HG03565 (cell line): Measurements from ENCODE around the gene NHLRC4.

Source experiments
- ATAC-seq: cut with Tn5 transposase; IDR thresholded peaks from one replicate; pipeline ENCODE4 v1.9.1; 2021; ENCODE audit warnings: mild to moderate bottlenecking, moderate library complexity; ENCODE audit not compliant: unreplicated experiment

NHLRC4 gene

DNA sequence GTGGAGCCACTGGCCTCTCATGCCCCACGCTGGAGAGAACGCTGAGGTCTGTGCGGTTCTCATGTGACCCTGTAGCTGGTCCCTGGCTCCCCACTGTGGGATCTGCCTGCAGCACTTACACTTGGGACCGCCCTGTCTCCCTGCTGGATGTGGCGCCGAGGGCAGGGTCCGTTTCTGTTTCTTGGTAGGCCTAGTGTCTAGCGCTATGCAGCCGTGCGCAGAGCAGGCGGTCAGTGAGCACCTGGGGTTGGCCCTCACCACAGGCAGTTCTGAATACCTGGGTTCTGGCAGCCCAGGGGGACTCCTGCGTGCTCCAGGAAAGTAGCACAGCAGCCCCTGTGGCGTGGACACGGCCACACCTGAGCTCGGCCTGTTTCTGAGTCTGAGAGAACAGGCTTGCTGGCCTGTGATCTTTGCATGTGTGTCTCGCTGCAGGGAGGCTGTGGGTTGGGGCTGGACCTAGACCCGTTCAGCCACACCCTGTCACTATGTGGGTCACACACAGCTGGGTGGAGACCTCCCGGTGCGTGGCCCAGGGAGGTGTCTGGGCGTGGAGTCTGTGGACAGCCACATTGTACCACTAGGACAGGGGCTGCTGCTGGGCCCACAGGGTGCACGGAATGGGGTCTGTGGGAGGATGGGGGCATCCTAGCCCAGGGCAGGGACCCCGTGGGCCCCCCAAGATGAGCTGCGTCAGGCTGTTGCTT lies 36.5 kb upstream of the NHLRC4 start:
- ATAC-seq = no peak

DNA sequence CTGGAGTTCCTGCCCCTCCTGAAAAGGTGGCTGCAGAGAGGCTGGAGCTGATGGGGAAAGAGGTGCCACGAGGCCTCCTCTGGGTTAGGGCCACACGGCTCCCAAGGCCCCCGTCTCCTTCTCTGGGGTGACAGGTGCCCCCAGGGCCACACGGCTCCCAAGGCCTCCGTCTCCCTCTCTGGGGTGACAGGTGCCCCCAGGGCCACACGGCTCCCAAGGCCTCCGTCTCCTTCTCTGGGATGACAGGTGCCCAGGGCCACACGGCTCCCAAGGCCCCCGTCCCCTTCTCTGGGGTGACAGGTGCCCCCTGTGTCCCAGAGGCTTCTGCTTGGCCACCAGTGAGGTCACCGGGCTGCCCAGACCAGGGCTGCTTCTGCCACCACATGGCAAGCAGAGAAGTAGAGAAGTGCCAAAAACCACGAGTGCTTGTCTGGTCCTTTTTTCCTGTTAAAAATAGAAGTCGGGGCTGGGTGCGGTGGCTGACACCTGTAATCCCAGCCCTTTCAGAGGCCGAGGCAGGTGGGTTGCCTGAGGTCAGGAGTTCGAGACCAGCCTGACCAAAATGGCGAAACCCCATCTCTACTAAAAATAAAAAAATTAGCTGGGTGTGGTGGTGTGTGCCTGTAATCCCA lies 35.2 kb upstream of the NHLRC4 start:
- ATAC-seq = no peak

DNA sequence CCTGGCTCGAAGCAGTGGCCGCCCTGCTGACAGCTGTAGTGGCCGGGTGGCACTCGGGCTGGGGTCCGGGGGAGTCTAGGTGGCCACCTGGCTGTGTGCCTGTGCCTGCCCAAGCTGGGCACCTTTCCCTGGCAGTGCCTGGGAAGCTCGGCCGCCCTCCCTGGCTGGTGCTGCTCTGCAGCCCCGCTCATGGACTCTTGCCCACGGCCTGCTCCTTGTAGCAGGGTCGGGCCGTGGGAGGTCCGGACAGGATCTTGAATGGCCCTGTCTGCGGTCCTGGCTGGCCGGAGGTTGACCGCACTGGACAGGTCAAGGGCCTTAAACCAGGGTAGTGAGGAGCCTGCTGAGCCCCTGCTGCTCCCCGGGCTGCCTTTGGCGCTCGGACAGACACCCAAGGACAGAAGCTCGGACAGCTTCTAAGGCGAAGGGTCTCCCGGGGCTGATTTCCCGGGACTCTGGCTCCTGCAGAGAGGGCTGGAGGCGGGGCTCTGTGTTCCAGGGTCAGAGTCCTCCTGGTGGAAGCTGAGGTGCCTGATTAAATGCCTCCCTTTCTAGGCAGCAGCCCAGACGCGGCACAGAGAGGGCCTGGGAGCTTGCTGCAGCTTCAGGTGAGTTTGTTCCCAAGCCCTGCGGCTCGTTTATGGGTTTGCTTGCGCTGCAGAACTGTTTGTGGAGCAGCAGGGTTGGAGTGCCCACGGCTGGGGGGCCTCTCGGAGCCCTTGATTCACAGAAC lies 33.2 kb upstream of the NHLRC4 start:
- ATAC-seq = no peak

DNA sequence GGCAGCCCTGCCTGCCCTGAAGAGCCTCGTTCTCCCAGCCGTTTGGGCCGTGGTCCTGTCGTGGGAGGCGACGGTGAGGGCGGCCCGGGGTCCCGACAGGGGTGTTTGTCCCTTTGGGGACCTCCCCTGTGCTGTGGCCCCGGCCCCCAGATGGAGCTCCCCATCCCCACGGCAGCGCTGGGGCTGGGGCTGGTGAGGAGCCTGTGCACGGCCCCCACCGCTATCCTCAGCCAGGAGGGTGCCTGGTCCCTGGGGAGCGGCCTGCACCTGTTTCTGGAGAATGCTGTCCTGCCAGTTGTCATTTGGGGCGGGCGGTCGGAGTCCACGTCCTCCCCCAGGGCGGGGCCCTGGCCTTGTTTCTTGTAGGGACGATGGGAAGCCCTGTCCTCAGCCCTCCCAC lies 32.7 kb upstream of the NHLRC4 start:
- ATAC-seq = no peak

DNA sequence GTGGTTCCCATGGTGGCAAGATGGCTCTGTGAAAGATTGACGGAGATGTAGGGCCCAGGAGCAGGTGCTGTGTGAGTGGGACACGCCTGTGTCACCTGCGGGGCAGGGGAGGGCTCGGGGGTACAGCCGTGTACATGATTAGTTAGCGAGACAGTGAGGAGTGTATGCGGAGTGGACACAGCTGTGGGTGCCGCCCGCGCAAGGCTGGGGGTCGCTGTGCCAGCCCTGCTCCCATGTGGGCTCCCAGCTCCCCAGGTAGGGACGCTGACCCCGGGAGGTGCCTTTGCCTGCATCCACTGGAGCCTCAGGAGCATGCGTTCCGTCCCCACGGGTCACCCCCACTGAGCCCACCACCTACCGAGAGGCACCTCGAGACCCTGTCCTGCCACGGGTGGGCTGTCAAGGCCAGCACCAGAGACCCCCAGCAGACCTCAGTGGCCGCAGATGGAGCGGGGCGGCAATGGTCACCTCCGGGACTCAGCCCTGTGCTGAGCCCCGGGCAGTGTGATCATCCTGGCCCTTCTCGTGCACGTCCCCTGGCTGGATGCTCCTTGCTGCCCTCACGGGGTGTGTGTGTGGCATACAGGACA lies 31.9 kb upstream of the NHLRC4 start:
- ATAC-seq = no peak

DNA sequence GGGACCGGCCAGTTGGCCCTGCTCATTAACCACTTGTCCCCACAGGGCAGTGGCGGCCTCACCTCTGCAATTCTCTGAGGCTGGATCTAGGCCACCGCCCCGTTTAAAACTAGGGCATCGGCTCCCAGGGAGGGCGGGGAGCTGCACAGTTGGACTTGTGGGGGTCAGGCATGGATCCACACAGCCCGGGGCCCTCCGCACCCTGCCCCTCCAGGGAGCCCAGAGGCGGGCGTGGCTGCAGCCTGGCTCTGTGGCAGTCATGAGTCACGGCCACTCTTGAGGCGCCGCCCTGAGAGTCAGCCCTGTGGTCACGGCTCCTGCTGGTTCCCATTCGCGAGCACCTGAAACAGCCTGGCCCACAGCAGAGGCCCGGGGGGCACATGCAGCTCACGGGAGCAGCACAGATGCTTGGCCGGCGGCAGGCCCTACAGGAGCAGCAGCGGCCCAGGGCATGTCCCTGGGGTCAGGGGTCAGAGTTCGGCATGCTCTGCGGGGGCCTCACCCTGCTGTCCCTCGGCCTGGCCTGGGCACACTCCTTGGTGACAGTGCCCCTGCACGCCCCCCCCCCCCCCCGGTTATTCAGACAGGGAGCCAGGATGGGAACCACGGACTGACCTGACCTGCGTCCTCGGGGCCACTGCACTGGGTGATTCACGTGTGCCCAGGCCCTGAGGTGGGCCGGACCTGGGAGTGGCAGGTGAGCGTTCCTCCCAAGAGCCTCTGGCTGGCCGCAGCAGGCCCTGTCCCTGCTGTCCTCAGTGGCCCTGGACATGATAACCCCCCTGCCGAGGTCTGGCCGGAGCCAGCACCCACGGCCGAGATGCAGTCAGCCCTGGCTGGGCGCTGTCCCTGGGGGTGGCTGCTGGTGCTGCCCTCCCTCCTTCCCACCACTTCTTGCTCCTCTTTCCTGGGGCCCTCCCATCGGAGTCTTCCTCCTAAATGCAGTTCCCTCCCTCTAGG lies 31.1 kb upstream of the NHLRC4 start:
- no peak for ATAC-seq

DNA sequence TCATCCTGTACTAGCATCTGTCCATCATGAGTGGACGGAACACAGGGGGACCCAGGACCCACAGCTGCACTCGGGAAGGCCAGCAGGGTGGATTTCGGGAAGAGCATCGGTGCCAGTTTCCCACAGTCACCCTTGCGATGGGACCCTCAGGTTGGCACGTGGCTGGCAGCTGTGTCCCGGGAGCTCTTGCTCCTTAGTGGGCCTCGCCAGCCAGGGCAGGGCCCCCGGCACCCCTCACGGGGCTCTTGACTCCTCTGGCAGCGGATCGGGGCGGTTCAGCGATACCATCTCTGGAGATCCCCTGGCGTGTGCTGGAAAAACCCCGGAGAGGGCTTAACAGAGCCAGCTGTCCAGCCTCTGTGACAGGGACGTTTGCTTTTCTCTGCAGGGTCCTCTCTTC lies 30.1 kb upstream of the NHLRC4 start:
- no peak for ATAC-seq

DNA sequence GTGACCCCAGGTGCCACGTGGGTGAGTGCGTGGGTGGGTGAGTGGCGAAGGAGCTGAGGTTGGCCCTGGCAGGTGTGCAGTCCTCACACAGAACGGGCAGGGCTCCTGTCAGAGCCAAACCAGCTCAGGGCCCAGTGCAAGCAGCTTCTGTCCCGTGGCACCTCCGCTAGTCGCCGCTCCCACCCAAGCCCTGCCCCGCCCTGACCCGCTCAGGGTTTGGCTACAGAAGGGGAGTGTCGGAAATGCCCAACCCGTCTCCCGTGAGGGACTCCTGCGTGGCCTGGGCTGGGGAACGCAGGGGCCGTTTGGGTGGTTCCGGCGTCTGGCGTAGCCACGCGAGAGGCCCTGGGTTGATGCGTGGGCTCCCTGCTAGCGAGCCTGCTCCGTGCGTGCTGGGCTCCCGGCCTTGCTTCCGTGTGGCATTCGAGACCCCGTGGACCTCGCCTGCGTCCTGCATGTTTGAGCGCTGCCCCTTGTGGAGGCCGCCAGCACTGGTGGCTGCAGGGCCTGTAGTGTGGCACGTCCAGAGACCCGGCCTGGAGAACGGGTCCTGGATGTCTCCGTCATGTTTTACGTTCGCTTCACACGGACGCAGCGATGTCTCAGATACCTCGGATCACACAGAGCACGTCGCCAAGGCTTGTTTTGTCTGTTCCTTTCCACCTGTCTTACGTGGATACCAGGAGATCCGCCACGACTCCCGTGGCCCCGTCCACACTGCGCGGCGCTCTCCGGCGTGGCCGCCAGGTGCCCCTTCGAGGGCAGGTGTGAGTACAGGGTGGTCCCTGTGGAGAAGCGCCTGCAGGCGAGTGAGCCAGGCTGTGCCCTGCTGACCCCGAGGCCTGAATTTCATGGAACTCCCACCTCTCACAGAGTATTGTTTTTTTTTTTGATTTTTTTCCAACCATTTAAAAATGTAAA lies 29.1 kb upstream of the NHLRC4 start:
- ATAC-seq = no peak

DNA sequence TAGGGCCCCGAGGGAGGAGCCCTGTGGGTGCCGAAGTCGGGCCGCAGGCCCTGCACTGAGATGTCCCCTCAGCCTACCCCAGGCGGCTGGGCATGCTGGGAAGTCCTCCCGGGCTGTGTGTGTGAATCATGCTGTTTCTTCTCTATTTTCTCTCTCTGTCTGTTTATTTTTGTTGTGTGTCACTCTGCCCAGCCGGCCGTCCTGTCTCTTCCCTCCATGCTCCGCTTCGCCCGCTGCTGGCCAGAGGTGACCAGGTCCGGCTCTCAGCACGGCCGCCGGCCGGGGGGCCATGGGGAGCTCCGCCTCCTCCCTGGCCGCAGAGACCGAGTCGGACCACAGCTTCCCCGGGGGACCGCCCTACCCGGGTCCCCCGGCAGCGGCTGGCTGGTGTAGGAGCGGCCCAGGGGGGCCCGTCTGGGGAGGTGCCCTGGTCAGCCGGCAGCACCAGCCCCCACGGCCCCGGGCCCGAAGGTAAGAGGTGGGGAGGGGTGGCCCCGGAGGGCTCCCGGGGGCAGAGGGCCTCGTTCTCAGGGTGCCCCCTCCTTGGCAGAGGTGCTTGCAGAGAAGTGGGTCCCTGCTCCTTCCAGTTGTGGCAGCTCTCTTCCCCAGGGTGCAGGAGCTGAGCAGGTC lies 26.8 kb upstream of the NHLRC4 start:
- no peak for ATAC-seq

DNA sequence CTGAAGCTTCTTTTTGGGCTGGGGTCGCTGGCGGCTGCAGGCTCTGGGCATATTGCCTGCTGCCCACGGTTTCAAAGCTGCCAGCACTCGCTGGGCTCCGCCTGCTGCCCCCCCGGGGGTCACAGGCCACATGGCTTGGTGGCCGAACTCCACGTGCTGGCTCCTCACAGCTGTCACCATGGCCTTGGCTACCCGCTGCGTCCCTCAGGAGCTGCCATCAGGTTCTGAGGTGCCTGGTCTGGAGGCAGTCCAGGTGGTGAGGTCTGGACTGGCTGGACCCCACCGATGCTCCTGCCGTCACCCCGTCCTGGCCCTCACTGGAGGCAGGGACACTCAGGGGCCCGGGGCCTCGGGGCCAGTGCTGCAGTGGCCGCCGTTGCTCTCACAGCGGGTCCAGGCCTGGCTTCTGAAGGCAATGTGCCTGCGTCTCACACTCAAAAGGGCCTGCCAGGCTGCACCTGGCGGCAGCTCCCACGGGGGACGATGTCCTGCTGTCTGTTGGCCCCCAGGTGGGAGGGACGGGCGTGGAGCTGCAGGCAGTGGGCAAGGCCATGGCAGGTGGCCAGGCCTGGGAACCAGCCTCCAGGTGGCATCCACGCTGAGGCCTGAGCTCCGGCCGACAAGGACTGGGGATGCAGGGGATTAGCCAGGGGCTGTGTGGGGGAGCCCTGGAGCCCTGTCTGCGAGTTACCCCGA lies 26.0 kb upstream of the NHLRC4 start:
- no peak for ATAC-seq

DNA sequence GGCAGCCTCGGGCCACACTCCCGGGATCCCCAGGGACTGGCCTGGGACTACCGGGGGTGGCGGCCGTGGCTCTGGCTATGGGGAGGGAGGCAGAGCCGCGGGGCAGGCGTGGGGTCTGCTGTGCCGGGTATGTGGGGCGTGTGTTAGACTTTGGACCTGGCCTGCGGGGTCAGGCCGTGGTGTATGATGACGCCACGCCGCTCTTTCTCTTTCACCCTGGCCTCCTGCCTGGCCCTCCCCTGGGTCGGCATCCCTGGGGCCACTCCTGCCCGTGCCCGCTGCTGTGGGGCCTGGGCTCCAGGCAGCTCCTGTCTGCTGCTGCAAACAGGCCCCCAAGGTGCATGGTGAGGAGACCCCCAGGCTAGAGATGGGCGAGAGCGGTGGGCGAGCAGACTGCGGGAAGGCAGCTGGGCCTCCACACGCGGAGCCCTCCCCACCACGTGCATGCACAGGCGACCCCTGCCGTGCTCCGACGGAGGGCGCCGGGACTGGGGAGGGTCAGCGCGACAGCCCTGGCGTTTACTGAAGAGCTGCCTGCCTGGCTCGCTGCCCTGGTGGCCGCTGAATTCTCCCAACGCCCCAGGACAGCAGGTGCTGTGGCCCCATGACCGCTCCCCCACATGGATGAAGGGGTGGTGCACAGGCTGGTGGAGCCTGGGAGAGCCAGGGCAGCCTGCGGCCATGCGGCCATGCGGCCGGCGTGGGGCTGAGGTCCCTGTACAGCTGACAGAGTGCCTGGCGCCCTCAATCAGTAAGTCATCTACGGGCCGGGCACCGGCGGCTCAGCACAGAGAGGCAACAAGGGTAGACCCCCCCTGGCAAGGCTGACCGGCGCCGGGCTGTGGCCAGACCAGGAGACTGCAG lies 23.3 kb upstream of the NHLRC4 start:
- no peak for ATAC-seq

DNA sequence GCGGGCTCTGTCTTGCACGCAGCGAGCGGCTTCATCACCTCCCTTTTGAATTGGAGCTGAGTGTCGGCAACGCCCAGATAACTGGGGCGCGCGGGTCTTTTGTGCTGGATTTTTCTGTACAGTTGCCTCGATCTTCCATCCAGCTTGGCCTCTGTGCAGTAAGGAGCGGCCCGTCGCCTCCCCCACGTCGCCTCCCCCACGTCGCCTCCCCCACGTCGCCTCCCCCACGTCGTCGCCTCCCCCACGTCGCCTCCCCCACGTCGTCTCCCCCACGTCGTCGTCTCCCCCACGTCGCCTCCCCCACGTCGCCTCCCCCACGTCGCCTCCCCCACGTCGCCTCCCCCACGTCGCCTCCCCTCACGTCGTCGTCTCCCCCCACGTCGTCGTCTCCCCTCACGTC lies 22.3 kb upstream of the NHLRC4 start:
- ATAC-seq = no peak

DNA sequence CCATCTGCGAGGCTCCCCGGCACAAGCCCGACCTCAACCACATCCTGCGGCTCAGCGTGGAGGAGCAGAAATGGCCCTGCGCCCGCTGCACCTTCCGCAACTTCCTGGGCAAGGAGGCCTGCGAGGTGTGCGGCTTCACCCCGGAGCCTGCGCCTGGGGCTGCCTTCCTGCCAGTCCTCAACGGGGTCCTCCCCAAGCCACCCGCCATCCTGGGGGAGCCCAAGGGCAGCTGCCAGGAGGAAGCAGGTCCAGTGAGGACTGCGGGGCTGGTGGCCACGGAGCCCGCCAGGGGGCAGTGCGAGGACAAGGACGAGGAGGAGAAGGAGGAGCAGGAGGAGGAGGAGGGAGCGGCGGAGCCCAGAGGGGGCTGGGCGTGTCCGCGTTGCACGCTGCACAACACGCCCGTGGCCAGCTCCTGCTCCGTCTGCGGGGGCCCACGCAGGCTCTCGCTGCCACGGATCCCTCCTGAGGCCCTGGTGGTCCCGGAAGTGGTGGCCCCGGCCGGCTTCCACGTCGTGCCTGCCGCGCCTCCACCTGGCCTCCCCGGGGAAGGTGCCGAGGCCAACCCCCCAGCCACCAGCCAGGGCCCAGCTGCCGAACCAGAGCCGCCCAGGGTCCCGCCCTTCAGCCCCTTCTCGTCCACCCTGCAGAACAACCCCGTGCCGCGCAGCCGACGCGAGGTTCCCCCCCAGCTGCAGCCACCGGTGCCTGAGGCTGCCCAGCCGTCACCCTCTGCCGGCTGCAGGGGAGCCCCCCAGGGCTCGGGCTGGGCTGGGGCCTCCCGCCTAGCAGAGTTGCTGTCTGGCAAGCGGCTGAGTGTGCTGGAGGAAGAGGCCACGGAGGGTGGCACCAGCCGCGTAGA lies 19.7 kb upstream of the NHLRC4 start:
- ATAC-seq = no peak

DNA sequence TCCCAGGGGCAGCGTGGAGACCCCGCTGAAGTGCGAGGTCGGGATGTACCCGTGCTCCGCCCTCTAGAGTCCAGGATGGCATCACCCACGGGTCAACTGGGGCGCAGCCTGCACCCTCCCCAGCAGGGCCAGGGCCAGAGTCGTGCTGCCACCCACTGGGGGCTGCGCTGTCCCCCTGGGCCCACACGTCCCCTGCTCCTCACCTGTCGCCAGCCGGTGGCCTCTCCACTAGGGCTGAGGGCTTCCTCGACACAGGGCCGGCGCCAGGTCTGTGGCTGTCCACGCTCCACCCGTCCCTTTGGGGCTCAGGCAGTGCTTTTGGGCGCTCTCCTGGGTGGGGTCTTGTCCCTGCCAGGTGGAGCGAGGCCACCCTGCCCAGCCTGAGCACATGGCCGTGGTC lies 18.2 kb upstream of the NHLRC4 start:
- ATAC-seq = no peak

DNA sequence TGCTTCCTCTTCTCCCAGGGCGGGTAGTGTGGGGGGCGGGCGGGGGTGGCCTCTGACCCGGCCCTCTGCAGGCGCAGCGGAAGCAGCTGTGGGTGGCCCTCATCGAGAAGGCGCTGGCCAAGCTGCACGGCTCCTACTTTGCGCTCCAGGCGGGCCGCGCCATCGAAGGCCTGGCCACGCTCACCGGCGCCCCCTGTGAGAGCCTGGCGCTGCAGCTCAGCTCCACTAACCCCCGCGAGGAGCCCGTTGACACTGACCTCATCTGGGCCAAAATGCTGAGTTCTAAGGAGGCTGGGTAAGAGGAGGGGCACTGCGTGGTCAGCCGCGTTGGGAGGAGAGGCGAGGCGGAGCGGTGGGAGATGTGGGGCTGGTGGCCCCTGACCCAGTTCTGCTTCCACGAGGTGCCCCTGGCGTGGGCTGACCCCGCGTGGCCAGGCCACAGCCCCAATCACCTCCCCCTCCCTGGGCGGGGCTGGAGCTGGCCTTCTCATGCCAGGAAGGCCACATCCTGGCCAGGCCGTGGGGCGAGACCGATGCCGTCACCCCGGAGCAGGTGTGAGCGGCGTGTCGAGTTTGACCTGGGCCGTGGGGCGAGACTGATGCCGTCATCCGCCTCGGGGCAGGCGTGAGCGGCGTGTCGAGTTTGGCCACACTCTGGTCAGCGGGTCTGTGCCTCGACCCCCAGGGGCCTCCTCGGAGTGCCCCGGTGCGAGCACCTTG lies 17.1 kb upstream of the NHLRC4 start:
- no peak for ATAC-seq

DNA sequence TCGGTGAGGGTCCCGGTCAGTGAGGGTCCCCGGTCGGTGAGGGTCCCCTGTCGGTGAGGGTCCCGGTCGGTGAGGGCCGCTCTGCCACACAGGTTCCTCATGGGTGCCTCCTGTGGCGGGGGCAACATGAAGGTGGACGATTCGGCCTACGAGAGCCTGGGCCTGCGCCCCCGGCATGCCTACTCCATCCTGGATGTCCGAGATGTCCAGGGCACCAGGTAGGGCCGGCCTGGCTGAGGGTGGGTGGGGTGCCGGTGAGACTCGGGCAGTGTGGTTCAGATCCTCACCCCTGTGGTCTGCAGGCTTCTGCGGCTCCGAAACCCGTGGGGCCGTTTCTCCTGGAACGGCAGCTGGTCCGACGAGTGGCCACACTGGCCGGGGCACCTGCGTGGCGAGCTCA lies 15.6 kb upstream of the NHLRC4 start:
- ATAC-seq = no peak
